ENCODE results near the gene LRRC4.

Gene LRRC4

DNA sequence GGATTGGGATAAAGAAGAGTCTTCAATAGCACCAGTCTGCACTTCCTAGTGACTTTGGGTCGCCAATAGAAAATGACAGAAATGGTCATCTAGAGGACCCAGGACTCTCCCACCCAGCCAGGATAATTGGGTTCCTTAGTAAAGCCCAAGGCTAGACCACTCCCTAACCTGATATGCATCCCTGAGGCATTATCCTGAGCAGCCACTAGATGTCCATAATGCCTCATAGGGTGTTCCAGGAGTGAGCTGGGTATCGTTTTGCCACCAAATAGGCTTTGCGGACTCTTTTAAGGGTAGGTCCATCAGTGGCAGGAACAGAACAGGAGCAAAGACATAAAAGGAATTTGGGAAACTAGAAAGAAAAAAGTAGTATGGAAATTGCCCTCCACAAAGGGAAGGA is 4.5 kb upstream of the LRRC4 start:
- DNase-seq (ENCODE audit: low read depth), result no peak
- TF ChIP-seq, protein P1, sequence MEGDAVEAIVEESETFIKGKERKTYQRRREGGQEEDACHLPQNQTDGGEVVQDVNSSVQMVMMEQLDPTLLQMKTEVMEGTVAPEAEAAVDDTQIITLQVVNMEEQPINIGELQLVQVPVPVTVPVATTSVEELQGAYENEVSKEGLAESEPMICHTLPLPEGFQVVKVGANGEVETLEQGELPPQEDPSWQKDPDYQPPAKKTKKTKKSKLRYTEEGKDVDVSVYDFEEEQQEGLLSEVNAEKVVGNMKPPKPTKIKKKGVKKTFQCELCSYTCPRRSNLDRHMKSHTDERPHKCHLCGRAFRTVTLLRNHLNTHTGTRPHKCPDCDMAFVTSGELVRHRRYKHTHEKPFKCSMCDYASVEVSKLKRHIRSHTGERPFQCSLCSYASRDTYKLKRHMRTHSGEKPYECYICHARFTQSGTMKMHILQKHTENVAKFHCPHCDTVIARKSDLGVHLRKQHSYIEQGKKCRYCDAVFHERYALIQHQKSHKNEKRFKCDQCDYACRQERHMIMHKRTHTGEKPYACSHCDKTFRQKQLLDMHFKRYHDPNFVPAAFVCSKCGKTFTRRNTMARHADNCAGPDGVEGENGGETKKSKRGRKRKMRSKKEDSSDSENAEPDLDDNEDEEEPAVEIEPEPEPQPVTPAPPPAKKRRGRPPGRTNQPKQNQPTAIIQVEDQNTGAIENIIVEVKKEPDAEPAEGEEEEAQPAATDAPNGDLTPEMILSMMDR (IDR thresholded peaks at IDR 0.05; ENCODE audit: insufficient read depth, low read depth, low read length, missing control alignments), result peak; percentile 50
- H3K4me3 ChIP-seq (ENCODE audit: low read length), result no peak overlapping the region

DNA sequence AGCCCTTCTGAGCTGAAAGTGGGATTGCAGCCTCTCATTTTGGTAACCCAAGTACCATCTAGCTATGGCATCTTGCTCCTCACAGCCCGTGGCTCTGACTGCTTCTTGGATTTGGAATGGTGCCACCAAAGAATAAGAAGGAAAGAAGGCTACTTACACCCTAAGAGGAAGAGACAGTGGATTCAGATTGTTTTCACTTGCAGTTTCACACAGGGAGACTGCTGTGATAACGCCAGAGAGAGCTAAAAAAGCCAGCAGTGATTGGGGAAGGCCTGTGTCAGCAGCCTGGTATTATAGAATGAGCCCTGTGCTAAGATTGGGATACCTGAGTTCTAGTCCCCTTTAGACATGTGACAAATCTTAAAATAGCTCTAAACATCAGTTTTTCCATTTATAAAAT is 3.6 kb upstream of the LRRC4 start:
- no peak overlapping the region for H3K4me3 ChIP-seq (ENCODE audit: low read length)
- TF ChIP-seq, protein P1 (IDR thresholded peaks at IDR 0.05; ENCODE audit: insufficient read depth, low read depth, low read length, missing control alignments), result no peak
- no peak for DNase-seq (ENCODE audit: low read depth)

DNA sequence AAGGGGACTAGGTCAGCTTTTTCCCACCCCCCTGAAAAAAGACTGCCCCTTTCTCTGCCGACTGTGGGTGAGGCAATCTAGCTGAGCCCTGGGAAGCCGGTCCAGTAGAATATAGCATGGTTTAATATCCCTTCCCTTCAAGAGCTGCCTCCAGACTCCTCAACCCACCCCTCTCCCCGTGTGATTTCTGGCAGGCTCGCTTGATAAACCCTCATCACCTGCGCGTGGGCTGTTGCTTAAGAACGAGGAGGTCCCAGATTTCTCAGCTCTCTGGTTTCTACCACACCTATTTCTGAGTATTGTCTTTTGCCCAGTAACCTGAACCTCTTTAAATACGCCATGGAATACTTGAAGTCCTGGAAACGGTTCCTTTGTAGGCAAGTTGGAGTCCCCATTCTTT is 2.0 kb upstream of the LRRC4 start:
- no peak overlapping the region for H3K4me3 ChIP-seq (ENCODE audit: low read length)
- TF ChIP-seq, protein P1 (IDR thresholded peaks at IDR 0.05; ENCODE audit: insufficient read depth, low read depth, low read length, missing control alignments), result no peak
- no peak for DNase-seq (ENCODE audit: low read depth)

DNA sequence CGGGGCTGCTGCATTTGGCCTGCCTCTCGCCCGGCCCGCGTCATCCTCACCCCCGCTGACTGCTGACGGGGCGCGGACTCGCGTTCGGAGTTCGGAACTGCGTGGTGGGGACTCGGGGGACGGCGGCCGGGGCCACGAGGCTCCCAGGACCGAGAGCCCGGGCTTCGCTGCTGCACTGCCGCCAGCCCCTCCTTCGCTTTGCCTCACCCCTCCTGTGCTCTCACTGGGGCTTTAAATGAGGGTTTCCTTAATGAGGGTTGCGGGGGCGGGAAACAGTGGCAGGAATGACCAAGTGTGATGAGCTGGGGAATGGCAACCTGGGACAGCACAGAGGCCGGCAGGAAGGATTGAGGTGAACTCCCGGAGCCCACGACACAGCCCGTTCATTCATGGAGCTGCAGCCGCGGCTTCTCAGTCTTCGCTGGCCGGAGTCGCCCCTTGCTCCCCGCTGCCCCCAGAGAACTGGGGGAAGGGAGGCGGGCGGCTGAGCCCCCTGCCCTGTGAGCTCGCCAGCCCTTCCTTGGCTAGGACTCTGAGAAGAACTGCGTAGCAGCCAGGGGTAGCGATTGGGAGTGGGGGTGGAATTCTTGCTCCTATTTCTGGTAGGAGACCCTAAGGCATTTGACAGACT is 1.5 kb upstream of the LRRC4 start:
- DNase-seq (ENCODE audit: low read depth), result no peak
- TF ChIP-seq, protein P1 (IDR thresholded peaks at IDR 0.05; ENCODE audit: insufficient read depth, low read depth, low read length, missing control alignments), result no peak
- H3K4me3 ChIP-seq (ENCODE audit: low read length), result no peak overlapping the region

DNA sequence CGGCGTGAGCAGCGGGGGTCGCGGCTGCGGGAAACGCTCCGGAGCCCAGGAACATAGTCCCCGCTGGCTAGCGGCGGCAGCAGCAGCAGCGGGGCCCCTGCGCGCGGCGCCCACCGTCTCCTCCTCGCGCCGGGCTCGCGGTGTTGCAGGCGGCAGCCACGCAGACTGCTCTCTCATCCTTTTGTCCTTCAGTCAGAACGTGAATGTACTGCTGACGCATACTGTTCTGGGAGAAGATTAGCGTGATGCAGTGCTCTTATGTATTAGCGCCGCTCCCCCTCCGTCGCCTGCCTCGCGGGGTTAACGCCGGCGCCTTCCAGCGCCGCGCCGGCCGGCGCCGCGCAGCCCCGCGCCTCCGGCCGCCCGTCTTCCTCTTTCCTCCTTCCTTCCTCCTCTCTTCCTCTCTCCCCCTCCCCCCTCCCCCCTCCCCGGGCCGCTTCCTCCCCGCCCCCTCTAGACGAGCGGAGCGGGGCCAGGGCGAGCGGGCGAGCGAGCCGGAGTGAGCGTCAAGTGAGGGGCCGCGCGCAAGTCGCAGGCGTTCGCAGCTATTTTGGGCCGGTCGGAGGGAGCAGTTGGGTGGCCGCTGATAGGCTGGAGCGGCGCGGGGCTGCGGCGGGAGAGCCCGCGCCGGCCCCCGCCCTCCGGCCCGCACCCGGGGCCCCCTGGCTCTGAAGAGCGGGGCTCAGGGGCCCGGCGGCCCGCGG is 816 bp upstream of the LRRC4 start:
- DNase-seq (ENCODE audit: low read depth), result peak; percentile 92
- TF ChIP-seq, protein P1 (IDR thresholded peaks at IDR 0.05; ENCODE audit: insufficient read depth, low read depth, low read length, missing control alignments), result no peak
- H3K4me3 ChIP-seq (ENCODE audit: low read length), result peak overlapping the region; percentile 16

DNA sequence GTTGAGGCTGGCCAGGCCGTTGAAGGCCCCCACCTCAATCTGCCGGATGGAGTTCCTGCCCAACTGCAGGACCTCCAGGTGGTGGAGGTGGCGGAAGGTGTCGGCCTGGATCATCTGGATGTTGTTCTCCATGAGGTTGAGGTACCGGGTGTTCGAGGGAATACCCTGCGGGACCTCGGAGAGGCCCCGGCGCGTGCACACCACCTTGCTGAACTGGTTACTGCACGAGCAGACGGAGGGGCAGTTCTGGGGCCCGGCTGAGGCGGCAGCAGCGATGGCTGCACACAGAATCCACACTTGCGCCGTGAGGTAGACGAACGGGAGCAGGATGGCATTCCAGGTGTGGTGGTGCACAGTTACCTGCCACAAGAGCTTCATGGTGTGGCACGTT is 979 bp downstream of the LRRC4 start:
- DNase-seq (ENCODE audit: low read depth), result no peak
- TF ChIP-seq, protein P1 (IDR thresholded peaks at IDR 0.05; ENCODE audit: insufficient read depth, low read depth, low read length, missing control alignments), result no peak
- peak overlapping the region; percentile 45 for H3K4me3 ChIP-seq (ENCODE audit: low read length)

Measured in epithelial cell of esophagus (primary cell).